Measurements from ENCODE around the gene NRP1. TPM values are rescaled to one million over a fixed set of nuclear protein-coding genes. Genes with fewer than 3 reads are reported as not detected.

Gene NRP1
- total RNA-seq, 4 donors from 2014 or later, result 3.1 to 27.7 (median 12.0) TPM

- 68 to 75% methylated on average over 2 of the region's 2 CpGs for WGBS, 2 donors
- Histone ChIP-seq H3K27ac (no peak overlapping the region), H3K4me1 (peaks cover 0 to 16% (median 0%) of the 10 kb centered on the region in 3 donors), H3K27me3 (no peaks in the 10 kb centered on the region), H3K36me3 (peaks cover 0 to 11% (median 0%) of the 10 kb centered on the region in 3 donors), H3K9me3 (no peaks in the 10 kb centered on the region), H3K4me3 (no peak overlapping the region)
- intact Hi-C loops (cut with DNase I), result no loop called here
- no peak for TF ChIP-seq CTCF (IDR thresholded peaks at IDR 0.05)
- no peak for TF ChIP-seq POLR2A (IDR thresholded peaks at IDR 0.05)
- no peak for DNase-seq
Observed at GRCh38 chr10:33244354-33244967, 90.0 kb downstream of the NRP1 start.

- peaks cover 0 to 11% (median 0%) of the 10 kb centered on the region in 3 donors for H3K36me3 ChIP-seq
- no peak overlapping the region for H3K4me3 ChIP-seq
- H3K27me3 ChIP-seq, result no peaks in the 10 kb centered on the region
- intact Hi-C loops (cut with DNase I), result no loop called here
- H3K27ac ChIP-seq, result no peak overlapping the region
- DNase-seq, result no peak
- 87 to 96% methylated on average over 2 of the region's 2 CpGs for WGBS, 2 donors
- H3K4me1 ChIP-seq, result peaks cover 0 to 14% (median 0%) of the 10 kb centered on the region in 3 donors
- no peaks in the 10 kb centered on the region for H3K9me3 ChIP-seq
- TF ChIP-seq POLR2A (IDR thresholded peaks at IDR 0.05), result no peak
- TF ChIP-seq CTCF (IDR thresholded peaks at IDR 0.05), result no peak
Observed at GRCh38 chr10:33243703-33244102, 90.8 kb downstream of the NRP1 start.

DNA sequence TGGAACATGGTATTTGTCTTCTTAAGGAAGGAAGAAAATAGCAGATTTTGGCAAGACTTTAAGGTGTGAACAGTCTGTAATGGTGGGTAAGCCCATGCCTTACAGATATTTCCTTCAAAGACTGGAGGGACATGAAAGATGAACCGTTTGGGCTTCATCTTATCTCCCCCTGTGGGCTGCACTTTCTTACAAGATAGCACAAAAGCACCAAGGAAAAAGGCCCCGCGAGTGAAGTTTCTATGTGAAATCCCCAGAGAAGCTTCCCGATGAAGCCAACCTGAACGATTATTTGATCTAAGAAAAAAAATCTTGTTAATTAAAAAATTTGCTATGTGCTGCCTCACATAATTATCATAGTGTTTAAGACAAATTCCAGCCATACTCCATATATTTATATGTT is 91.5 kb downstream of the NRP1 start:
- WGBS, 2 donors, result 89 to 91% methylated on average over 5 of the region's 5 CpGs
- TF ChIP-seq POLR2A (IDR thresholded peaks at IDR 0.05) (no peak), CTCF (IDR thresholded peaks at IDR 0.05) (no peak)
- H3K4me1 ChIP-seq, result peaks cover 0 to 7% (median 0%) of the 10 kb centered on the region in 3 donors
- intact Hi-C loops (cut with DNase I), result no loop called here
- no peak overlapping the region for H3K27ac ChIP-seq
- H3K4me3 ChIP-seq, result no peak overlapping the region
- H3K9me3 ChIP-seq, result no peaks in the 10 kb centered on the region
- DNase-seq, result no peak
- no peaks in the 10 kb centered on the region for H3K27me3 ChIP-seq
- H3K36me3 ChIP-seq, result peaks cover 0 to 11% (median 0%) of the 10 kb centered on the region in 3 donors

GRCh38 chr10:33241351-33241750 is 93.1 kb downstream of the NRP1 start:
- H3K9me3 ChIP-seq, result no peaks in the 10 kb centered on the region
- no peak for DNase-seq
- no peak overlapping the region for H3K27ac ChIP-seq
- no peak overlapping the region for H3K4me3 ChIP-seq
- intact Hi-C loops (cut with DNase I), result no loop called here
- 55 to 83% methylated on average over 4 of the region's 4 CpGs for WGBS, 2 donors
- H3K36me3 ChIP-seq, result peaks cover 0 to 4% (median 0%) of the 10 kb centered on the region in 3 donors
- no peak for TF ChIP-seq POLR2A (IDR thresholded peaks at IDR 0.05)
- TF ChIP-seq CTCF (IDR thresholded peaks at IDR 0.05), result no peak
- H3K27me3 ChIP-seq, result no peaks in the 10 kb centered on the region
- H3K4me1 ChIP-seq, result peaks cover 0 to 7% (median 0%) of the 10 kb centered on the region in 3 donors

DNA sequence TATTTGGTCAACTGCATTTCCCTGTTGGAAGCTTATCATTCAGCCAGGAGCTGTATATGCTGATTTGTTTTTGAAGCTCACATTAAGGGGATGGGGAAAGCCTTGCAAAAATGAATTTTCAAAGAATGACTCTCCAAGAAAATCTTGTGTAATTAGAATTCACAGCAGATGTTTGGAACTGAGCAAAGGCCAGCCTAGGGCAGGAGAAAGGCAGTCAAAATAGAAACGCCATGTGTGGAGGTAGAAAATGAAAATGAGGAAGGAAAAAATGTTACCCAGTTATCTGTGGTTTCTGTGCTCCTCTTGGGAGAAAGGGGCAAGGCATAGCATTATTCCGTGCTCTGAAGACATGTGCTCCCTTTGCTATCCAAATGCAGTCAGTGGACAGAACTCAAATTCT is 93.5 kb downstream of the NRP1 start:
- Histone ChIP-seq H3K4me1 (peaks cover 0 to 7% (median 0%) of the 10 kb centered on the region in 3 donors), H3K27ac (no peak overlapping the region), H3K4me3 (no peak overlapping the region), H3K27me3 (no peaks in the 10 kb centered on the region), H3K36me3 (peaks cover 0 to 4% (median 0%) of the 10 kb centered on the region in 3 donors), H3K9me3 (no peaks in the 10 kb centered on the region)
- 51 to 52% methylated on average over 2 of the region's 2 CpGs for WGBS, 2 donors
- intact Hi-C loops (cut with DNase I), result no loop called here
- TF ChIP-seq POLR2A (IDR thresholded peaks at IDR 0.05) (no peak), CTCF (IDR thresholded peaks at IDR 0.05) (no peak)
- DNase-seq, result no peak
